Spinal cord (tissue), 10 donors: Measurements from ENCODE around the gene LRRC9. TPM values are rescaled to one million over a fixed set of nuclear protein-coding genes. Genes with fewer than 3 reads are reported as not detected.

Experiments used
- DNase-seq, 6 donors: peaks; one replicate each; pipeline versions ENCODE4 v3.0.0 to v3.0.0-alpha.2; 2013 to 2015; ENCODE audit warnings: low spot score in 6 of 6, low read depth in 4 of 6
- H3K27ac ChIP-seq: one replicate; pipeline ENCODE4 v1.5.1; 2013; ENCODE audit warnings: low read depth, low read length, control low read depth
- H3K27me3 ChIP-seq: one replicate; pipeline ENCODE4 v1.6.1; 2013; ENCODE audit warnings: low read length; ENCODE audit not compliant: control insufficient read depth, insufficient read depth
- H3K36me3 ChIP-seq: one replicate; pipeline ENCODE4 v1.6.1; 2013; ENCODE audit warnings: low read length; ENCODE audit not compliant: control insufficient read depth, insufficient read depth
- H3K4me1 ChIP-seq: one replicate; pipeline ENCODE4 v1.6.1; 2013; ENCODE audit warnings: low read length; ENCODE audit not compliant: control insufficient read depth, insufficient read depth
- H3K4me3 ChIP-seq: one replicate; pipeline ENCODE4 v1.5.1; 2013; ENCODE audit warnings: low read depth, low read length, control low read depth
- H3K9me3 ChIP-seq: one replicate; pipeline ENCODE4 v1.6.1; 2013; ENCODE audit warnings: low read length; ENCODE audit not compliant: control insufficient read depth, insufficient read depth
- WGBS: methylation state at CpG from one replicate; pipeline ENCODE4 v1.1.5; 2013; ENCODE audit warnings: missing lambda C conversion rate; ENCODE audit not compliant: insufficient coverage; 5-methylcytosine and 5-hydroxymethylcytosine counted together
- long read RNA-seq, 4 donors: transcript quantifications; one replicate each; lab custom pipeline, GENCODE V29; 2026
- polyA plus RNA-seq, 2 donors: library from polyadenylated mRNA; unstranded; fragments of 120-200 nt; gene quantifications; one replicate each; pipeline ENCODE4 v1.2.1, GENCODE V29; 2013; ENCODE audit not compliant: insufficient read length in 2 of 2
- total RNA-seq, 2 donors: library from RNA; depleted of rRNA in 1 of 2; stranded (reverse); fragments of 120-200 nt in 1 of 2; fragments of >200 nt in 1 of 2; gene quantifications; one replicate each; pipeline versions ENCODE4 v1.2.3 to v1.2.4, GENCODE V29; 2013 to 2014
- donor health status: healthy.

The LRRC9 gene
- total RNA-seq = 1 to 10 TPM; 6.3 to 8.2 TPM
- 1 to 10 TPM; 2.5 to 7.3 TPM for polyA plus RNA-seq
- long read RNA-seq, donor 1 = 0 reads
- long read RNA-seq, donor 2 = 0 reads
- long read RNA-seq, donor 3 = 0 reads
- long read RNA-seq, donor 4, partial matches to known transcripts = 9 of 9 reads
- long read RNA-seq, donor 4, other reads (novel, unspliced or antisense) = 0 of 9 reads

- WGBS = under 1% methylated on average over 47 of the region's 57 CpGs
- peak within 1 kb of the TSS; percentile 71 for H3K4me3 ChIP-seq
- no peaks in the 10 kb centered on the region for H3K36me3 ChIP-seq
- H3K27ac ChIP-seq = peak within 1 kb of the TSS; percentile 74
- peak; percentile 64 to 97 (median 79) for DNase-seq
- H3K4me1 ChIP-seq = no peaks in the 10 kb centered on the region
- no peaks in the 10 kb centered on the region for H3K9me3 ChIP-seq
- H3K27me3 ChIP-seq = no peaks in the 10 kb centered on the region
Measured at GRCh38 chr14:59919570-59920377, at the start of gene LRRC9. Gene LRRC9 (plus strand): TSS chr14:59920144.

- Histone ChIP-seq H3K9me3 (no peaks in the 10 kb centered on the region), H3K4me1 (peaks cover 18% of the 10 kb centered on the region), H3K36me3 (no peaks in the 10 kb centered on the region), H3K4me3 (peak within 1 kb of the TSS; percentile 79), H3K27me3 (peaks cover 7% of the 10 kb centered on the region), H3K27ac (peak within 1 kb of the TSS; percentile 84)
- peak; percentile 35 to 93 (median 78) for DNase-seq
- under 1% methylated on average over 84 of the region's 84 CpGs for WGBS
Measured at GRCh38 chr14:59870277-59871165, 49.4 kb upstream of the LRRC9 start, which contains the start of gene RTN1. Gene RTN1 (minus strand): TSS chr14:59870776. CDS start chr14:59870630, 146 bp downstream.

- Histone ChIP-seq H3K36me3 (no peaks in the 10 kb centered on the region), H3K27me3 (peaks cover 7% of the 10 kb centered on the region), H3K27ac (peak overlapping the region; percentile 84), H3K4me1 (peaks cover 18% of the 10 kb centered on the region), H3K9me3 (no peaks in the 10 kb centered on the region), H3K4me3 (peak overlapping the region; percentile 79)
- WGBS = no CpG with 5 or more reads among the region's 4 CpGs
- DNase-seq = peak in 1 of 6 donors; percentile 8
Measured at GRCh38 chr14:59871166-59871495, 48.8 kb upstream of the LRRC9 start.

- Histone ChIP-seq H3K4me1 (no peaks in the 10 kb centered on the region), H3K27ac (no peak overlapping the region), H3K36me3 (no peaks in the 10 kb centered on the region), H3K27me3 (no peaks in the 10 kb centered on the region), H3K4me3 (no peak overlapping the region), H3K9me3 (no peaks in the 10 kb centered on the region)
- no CpG with 5 or more reads among the region's 1 CpG for WGBS
- DNase-seq = peak in 1 of 6 donors; percentile 46
Measured at GRCh38 chr14:59882957-59883356, 37.0 kb upstream of the LRRC9 start.

DNA sequence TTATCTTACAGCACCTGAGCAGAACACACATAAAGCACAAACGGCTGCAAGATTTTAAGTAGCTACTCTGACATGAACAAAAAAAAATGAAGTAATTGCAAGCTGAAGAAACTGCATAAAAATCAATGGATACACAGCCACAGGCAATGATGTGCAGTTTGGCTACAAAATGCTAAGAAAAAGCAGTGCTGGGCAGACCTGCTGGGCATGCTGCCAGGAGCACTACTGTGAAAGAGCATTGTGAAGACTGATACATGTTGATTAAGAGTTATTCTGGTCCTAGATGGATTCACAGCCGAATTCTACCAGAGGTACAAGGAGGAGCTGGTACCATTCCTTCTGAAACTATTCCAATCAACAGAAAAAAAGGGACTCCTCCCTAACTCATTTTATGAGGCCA lies 29.3 kb upstream of the LRRC9 start:
- no peaks in the 10 kb centered on the region for H3K27me3 ChIP-seq
- H3K36me3 ChIP-seq = no peaks in the 10 kb centered on the region
- WGBS = no CpG with 5 or more reads among the region's 2 CpGs
- H3K27ac ChIP-seq = no peak overlapping the region
- no peaks in the 10 kb centered on the region for H3K9me3 ChIP-seq
- no peaks in the 10 kb centered on the region for H3K4me1 ChIP-seq
- no peak overlapping the region for H3K4me3 ChIP-seq
- peak in 4 of 6 donors; percentile 33 to 85 (median 48) for DNase-seq

GRCh38 chr14:59895721-59896120 lies 24.2 kb upstream of the LRRC9 start:
- Histone ChIP-seq H3K4me3 (no peak overlapping the region), H3K27ac (no peak overlapping the region), H3K4me1 (no peaks in the 10 kb centered on the region), H3K27me3 (no peaks in the 10 kb centered on the region), H3K36me3 (no peaks in the 10 kb centered on the region), H3K9me3 (no peaks in the 10 kb centered on the region)
- DNase-seq = peak in 1 of 6 donors; percentile 7
- no CpG with 5 or more reads among the region's 1 CpG for WGBS

- 44% methylated on average over 2 of the region's 8 CpGs for WGBS
- Histone ChIP-seq H3K4me1 (no peaks in the 10 kb centered on the region), H3K4me3 (no peak overlapping the region), H3K9me3 (no peaks in the 10 kb centered on the region), H3K27me3 (no peaks in the 10 kb centered on the region), H3K27ac (no peak overlapping the region), H3K36me3 (no peaks in the 10 kb centered on the region)
- peak in 3 of 6 donors; percentile 8 to 81 (median 61) for DNase-seq
Measured at GRCh38 chr14:59897757-59898383, 22.1 kb upstream of the LRRC9 start.

DNA sequence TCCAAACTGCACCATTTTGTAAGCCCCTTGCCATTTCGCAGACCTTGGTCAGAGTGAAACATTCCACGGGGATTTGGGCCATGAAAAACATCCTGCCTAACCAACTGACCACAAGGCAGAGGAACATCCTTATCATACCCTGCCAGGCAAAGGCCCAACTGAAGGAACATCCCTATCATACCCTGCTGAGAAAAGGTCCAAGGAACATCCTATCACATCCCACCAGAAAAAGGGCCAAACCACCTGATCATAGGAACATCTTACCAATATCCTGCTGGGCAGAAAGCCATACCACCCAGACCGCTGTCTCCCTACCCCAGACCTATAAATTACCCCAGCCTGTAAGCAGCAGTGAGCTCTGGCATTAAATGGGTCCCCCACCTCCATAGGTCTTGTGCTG lies 19.4 kb upstream of the LRRC9 start:
- Histone ChIP-seq H3K27me3 (no peaks in the 10 kb centered on the region), H3K27ac (no peak overlapping the region), H3K36me3 (no peaks in the 10 kb centered on the region), H3K4me1 (no peaks in the 10 kb centered on the region), H3K4me3 (no peak overlapping the region), H3K9me3 (no peaks in the 10 kb centered on the region)
- WGBS = 91% methylated on average over 3 of the region's 3 CpGs
- no peak for DNase-seq

GRCh38 chr14:59904184-59904583 lies 15.8 kb upstream of the LRRC9 start:
- H3K4me3 ChIP-seq = no peak overlapping the region
- H3K4me1 ChIP-seq = no peaks in the 10 kb centered on the region
- no peaks in the 10 kb centered on the region for H3K9me3 ChIP-seq
- DNase-seq = no peak
- H3K27ac ChIP-seq = no peak overlapping the region
- no peaks in the 10 kb centered on the region for H3K36me3 ChIP-seq
- H3K27me3 ChIP-seq = no peaks in the 10 kb centered on the region
- WGBS = no CpG with 5 or more reads among the region's 2 CpGs
